K562 (cell line): ENCODE results near the gene DRG1. TPM values are rescaled to one million over a fixed set of nuclear protein-coding genes. Genes with fewer than 3 reads are reported as not detected.

ENCODE experiments used
- KLF16 ChIP-seq: IDR thresholded peaks from 2 replicates; pipeline ENCODE4 v1.6.1; 2016; ENCODE audit warnings: antibody characterized with exemption
- NCOR1 ChIP-seq: fragments of 450-650 bp; IDR thresholded peaks from 2 replicates; pipeline ENCODE4 v1.6.1; 2016; ENCODE audit warnings: mild to moderate bottlenecking, moderate library complexity
- STAT5B ChIP-seq: fragments of 250-450 bp; sonication (Bioruptor Pico); IDR thresholded peaks from 2 replicates; pipeline ENCODE4 v1.8.0; 2021; ENCODE audit warnings: mild to moderate bottlenecking, inconsistent platforms
- XRCC5 ChIP-seq: fragments of 200-400 bp; formaldehyde crosslinking; IDR thresholded peaks from 2 replicates; pipeline ENCODE4 v1.6.1; 2017; ENCODE audit warnings: low read depth, mild to moderate bottlenecking, low read length
- ZNF121 ChIP-seq: sonication (generic); formaldehyde crosslinking; conservative IDR thresholded peaks from 2 replicates; pipeline ENCODE4 v1.8.0; 2022; ENCODE audit warnings: missing genetic modification reagents
- ZNF431 ChIP-seq: sonication (generic); formaldehyde crosslinking; IDR thresholded peaks from 2 replicates; pipeline ENCODE4 v1.8.0; 2022; ENCODE audit warnings: mild to moderate bottlenecking, missing genetic modification reagents
- ZNF445 ChIP-seq: fragments of 250-450 bp; sonication (Bioruptor Pico); IDR thresholded peaks from 2 replicates; pipeline ENCODE4 v1.4.0; 2020; ENCODE audit warnings: low read depth, mild to moderate bottlenecking, moderate library complexity
- polyA plus RNA-seq, 8 experiments: library from polyadenylated mRNA; depleted of rRNA in 4 of 8; stranded (reverse) in 5 of 8; unstranded in 3 of 8; fragments of >200 nt; fragmentation: Nextera tagmentation in 2 of 8; fragmentation: Illumina TruSeq in 1 of 8; extraction: Ambion mirVana in 2 of 8; extraction: Trizol in 1 of 8; gene quantifications; 2 replicates each; pipeline versions ENCODE4 v1.2.1 to v1.2.3, GENCODE V29; 2011 to 2014; ENCODE audit warnings: inconsistent platforms in 1 of 8, missing spikeins in 1 of 8
- total RNA-seq, 7 experiments: library from RNA; depleted of rRNA in 6 of 7; stranded (reverse); fragments of >200 nt in 6 of 7; fragmentation: Illumina TruSeq in 2 of 7; extraction: Trizol in 2 of 7; gene quantifications; 2 replicates each; pipeline versions ENCODE4 v1.2.1 to v1.2.3, GENCODE V29; 2011 to 2021; ENCODE audit warnings: low replicate concordance in 1 of 7
- TF ChIP-seq, protein P1 (sequence below): fragments of 200-800 bp; sonication (Bioruptor generic); IDR thresholded peaks from 2 replicates; pipeline ENCODE4 v1.6.1; 2017; ENCODE audit warnings: missing genetic modification characterization, missing compliant biosample characterization
- TF ChIP-seq, protein P2 (sequence below): fragments of 250-450 bp; sonication (Bioruptor Pico); IDR thresholded peaks from 2 replicates; pipeline ENCODE4 v1.5.1; 2021; ENCODE audit warnings: mild to moderate bottlenecking
- TF ChIP-seq, protein P3 (sequence below): fragments of 250-450 bp; sonication (Bioruptor Pico); IDR thresholded peaks from 2 replicates; pipeline ENCODE4 v1.5.0; 2021
- TF ChIP-seq, protein P4 (sequence below): sonication (generic); formaldehyde crosslinking; IDR thresholded peaks from 2 replicates; pipeline ENCODE4 v1.8.0; 2022; ENCODE audit warnings: mild to moderate bottlenecking, missing genetic modification reagents, borderline replicate concordance

Gene DRG1
- total and polyA plus RNA-seq, 9 of the 15 experiments (the other 6 are each of a cell fraction or from before 2014, with no cell fraction given), result 76.4 to 211 (median 93.3) TPM

DNA sequence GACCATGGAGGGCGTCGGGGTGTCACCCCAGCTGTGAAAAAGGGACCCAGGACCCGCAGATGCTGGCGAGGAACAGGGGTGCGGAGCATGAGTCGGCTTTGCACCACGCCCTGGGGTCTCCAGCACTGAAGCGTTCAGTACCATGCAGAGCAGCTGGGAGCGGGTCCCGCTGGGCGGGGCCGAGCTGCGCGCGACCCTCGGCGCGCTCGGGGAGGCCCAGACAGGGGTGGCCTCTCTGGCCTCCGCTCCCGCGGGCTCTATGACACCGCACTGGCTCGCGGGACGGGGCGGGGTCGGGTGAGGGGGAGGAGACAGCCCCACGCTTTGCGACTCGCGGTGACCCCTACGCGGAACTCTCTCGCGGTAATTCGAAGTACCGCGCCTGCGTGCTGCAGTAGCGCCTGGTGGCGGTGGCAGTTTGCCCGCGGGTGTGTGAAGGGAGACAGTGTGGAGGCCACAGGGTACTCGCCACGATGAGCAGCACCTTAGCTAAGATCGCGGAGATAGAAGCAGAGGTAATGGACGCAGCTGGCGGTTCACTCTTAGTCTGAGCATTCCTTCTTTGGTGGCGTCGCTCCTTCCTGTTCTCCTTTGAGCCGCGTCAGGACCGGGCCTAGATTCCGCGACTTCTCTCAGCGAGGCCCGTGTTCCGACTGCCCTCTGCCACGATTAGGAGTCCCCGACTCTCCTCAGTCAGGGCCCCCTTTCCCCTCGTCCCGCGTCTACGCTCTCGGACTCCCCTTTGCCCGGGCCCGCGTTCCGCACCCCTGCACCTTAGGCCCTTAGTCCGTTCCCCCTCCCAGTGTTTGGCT, at the start of gene DRG1 (continued):
- TF ChIP-seq, protein P1, sequence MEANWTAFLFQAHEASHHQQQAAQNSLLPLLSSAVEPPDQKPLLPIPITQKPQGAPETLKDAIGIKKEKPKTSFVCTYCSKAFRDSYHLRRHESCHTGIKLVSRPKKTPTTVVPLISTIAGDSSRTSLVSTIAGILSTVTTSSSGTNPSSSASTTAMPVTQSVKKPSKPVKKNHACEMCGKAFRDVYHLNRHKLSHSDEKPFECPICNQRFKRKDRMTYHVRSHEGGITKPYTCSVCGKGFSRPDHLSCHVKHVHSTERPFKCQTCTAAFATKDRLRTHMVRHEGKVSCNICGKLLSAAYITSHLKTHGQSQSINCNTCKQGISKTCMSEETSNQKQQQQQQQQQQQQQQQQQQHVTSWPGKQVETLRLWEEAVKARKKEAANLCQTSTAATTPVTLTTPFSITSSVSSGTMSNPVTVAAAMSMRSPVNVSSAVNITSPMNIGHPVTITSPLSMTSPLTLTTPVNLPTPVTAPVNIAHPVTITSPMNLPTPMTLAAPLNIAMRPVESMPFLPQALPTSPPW (CRISPR knock-in tag), result peak; percentile 86
- TF ChIP-seq ZNF121 (CRISPR knock-in tag) (no peak), XRCC5 (no peak), STAT5B (CRISPR knock-in tag) (no peak), KLF16 (no peak), NCOR1 (no peak; the same call in 1 of the 2 replicates), ZNF445 (CRISPR knock-in tag) (no peak), ZNF431 (CRISPR knock-in tag) (no peak; the same call in 1 of the 2 replicates)
- TF ChIP-seq, protein P2, sequence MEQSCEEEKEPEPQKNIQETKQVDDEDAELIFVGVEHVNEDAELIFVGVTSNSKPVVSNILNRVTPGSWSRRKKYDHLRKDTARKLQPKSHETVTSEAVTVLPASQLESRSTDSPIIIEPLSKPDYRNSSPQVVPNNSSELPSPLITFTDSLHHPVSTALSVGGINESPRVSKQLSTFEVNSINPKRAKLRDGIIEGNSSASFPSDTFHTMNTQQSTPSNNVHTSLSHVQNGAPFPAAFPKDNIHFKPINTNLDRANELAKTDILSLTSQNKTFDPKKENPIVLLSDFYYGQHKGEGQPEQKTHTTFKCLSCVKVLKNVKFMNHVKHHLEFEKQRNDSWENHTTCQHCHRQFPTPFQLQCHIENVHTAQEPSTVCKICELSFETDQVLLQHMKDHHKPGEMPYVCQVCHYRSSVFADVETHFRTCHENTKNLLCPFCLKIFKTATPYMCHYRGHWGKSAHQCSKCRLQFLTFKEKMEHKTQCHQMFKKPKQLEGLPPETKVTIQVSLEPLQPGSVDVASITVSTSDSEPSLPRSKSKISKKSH (CRISPR knock-in tag), result no peak
- TF ChIP-seq, protein P3, sequence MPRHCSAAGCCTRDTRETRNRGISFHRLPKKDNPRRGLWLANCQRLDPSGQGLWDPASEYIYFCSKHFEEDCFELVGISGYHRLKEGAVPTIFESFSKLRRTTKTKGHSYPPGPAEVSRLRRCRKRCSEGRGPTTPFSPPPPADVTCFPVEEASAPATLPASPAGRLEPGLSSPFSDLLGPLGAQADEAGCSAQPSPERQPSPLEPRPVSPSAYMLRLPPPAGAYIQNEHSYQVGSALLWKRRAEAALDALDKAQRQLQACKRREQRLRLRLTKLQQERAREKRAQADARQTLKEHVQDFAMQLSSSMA, result no peak
- TF ChIP-seq, protein P4, sequence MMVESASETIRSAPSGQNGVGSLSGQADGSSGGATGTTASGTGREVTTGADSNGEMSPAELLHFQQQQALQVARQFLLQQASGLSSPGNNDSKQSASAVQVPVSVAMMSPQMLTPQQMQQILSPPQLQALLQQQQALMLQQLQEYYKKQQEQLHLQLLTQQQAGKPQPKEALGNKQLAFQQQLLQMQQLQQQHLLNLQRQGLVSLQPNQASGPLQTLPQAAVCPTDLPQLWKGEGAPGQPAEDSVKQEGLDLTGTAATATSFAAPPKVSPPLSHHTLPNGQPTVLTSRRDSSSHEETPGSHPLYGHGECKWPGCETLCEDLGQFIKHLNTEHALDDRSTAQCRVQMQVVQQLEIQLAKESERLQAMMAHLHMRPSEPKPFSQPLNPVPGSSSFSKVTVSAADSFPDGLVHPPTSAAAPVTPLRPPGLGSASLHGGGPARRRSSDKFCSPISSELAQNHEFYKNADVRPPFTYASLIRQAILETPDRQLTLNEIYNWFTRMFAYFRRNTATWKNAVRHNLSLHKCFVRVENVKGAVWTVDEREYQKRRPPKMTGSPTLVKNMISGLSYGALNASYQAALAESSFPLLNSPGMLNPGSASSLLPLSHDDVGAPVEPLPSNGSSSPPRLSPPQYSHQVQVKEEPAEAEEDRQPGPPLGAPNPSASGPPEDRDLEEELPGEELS (CRISPR knock-in tag), result no peak
- TF ChIP-seq, all 486 proteins: peak for 89
